Fibroblast of the aortic adventitia (primary cell): Measurements from ENCODE around the gene LTBP4. TPM values are rescaled to one million over a fixed set of nuclear protein-coding genes. Genes with fewer than 3 reads are reported as not detected.

Experiments used
- DNase-seq: peaks from one replicate; pipeline ENCODE4 v3.0.0-alpha.2; 2010; ENCODE audit warnings: low read depth
- H3K4me3 ChIP-seq: 2 replicates; pipeline ENCODE4 v1.5.1; 2011; ENCODE audit warnings: low read depth, mild to moderate bottlenecking, control low read depth, low read length, moderate library complexity
- CTCF ChIP-seq: IDR thresholded peaks from 2 replicates; pipeline ENCODE4 v1.5.1; 2011; ENCODE audit warnings: mild to moderate bottlenecking, low read length, control low read depth, inconsistent platforms; ENCODE audit not compliant: insufficient read depth
- total RNA-seq: library from RNA; depleted of rRNA; stranded (reverse); fragments of >200 nt; gene quantifications from 2 replicates; pipeline ENCODE4 v1.2.3, GENCODE V29; 2012; ENCODE audit warnings: low replicate concordance

The LTBP4 gene
- total RNA-seq, 1 donor = 31.5 TPM

GRCh38 chr19:40608957-40609356 is 7.8 kb downstream of the LTBP4 start:
- no peak for TF ChIP-seq CTCF
- H3K4me3 ChIP-seq = no peak overlapping the region
- DNase-seq = no peak

- DNase-seq = peak; percentile 73
- TF ChIP-seq CTCF = no peak
- H3K4me3 ChIP-seq = peak overlapping the region; percentile 35
Measured at GRCh38 chr19:40609561-40610395, 8.6 kb downstream of the LTBP4 start.

GRCh38 chr19:40610396-40611064 is 9.4 kb downstream of the LTBP4 start:
- no peak for DNase-seq
- no peak for TF ChIP-seq CTCF
- no peak overlapping the region for H3K4me3 ChIP-seq

- TF ChIP-seq CTCF = no peak
- no peak overlapping the region for H3K4me3 ChIP-seq
- DNase-seq = no peak
Measured at GRCh38 chr19:40611096-40611495, 9.9 kb downstream of the LTBP4 start.

- no peak for DNase-seq
- TF ChIP-seq CTCF = no peak
- H3K4me3 ChIP-seq = no peak overlapping the region
Measured at GRCh38 chr19:40611900-40612698, 10.9 kb downstream of the LTBP4 start.

- peak overlapping the region; percentile 83 for H3K4me3 ChIP-seq
- TF ChIP-seq CTCF = no peak
- DNase-seq = no peak
Measured at GRCh38 chr19:40612831-40613689, 11.9 kb downstream of the LTBP4 start.
